Measurements from ENCODE around the gene DMC1.
"Not testable (repeated sequence)": the region's sequence is repeated elsewhere in the genome, so short reads cannot be mapped to it uniquely, and the experiment has no call there.

Gene DMC1

DNA sequence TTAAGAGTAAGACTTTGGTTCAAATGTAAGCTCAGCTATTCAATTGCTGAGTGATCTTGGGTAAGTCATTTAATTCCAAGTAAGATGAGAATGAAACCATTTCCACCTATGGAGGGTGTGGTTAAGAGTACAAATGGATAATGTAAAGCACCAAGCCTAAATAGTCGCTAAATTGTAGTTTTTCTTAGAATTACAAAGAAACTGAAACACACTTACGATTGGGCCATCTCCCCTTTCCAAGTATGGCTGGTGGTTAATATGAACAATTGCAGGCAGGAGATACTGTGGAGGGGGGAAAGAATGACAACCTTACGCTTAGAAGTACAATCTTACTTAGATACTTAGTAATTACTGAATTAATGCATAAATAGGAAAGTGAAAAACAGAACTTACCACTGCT lies 72.1 kb downstream of the DMC1 start:
- DNase-seq, result no peak

GRCh38 chr22:38494939-38495338 lies 75.0 kb downstream of the DMC1 start:
- no peak for DNase-seq

- DNase-seq, result no peak
These were observed 75.5 kb downstream of the DMC1 start for GRCh38 chr22:38494498-38494897.

- no peak for DNase-seq
These were observed 78.2 kb downstream of the DMC1 start for GRCh38 chr22:38491707-38492348.

DNA sequence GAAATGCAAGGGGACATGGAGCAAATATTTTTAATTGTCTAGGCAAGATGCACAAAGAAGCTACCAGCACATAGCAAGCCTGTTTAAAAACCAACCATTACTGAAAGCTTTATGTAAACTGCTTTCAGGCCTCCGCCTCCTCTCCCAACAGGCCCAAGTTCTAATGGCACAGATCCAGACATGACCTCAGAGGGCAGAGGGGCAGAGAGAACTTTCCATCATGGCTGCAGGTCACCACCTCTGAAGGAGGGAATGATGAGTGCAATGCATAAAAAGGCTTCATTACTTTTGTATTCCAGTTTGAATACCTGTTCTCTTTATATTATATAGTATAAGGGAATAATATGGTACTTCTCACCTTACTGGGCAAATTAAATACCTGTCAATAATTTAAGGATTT lies 79.1 kb downstream of the DMC1 start:
- no peak for DNase-seq

DNA sequence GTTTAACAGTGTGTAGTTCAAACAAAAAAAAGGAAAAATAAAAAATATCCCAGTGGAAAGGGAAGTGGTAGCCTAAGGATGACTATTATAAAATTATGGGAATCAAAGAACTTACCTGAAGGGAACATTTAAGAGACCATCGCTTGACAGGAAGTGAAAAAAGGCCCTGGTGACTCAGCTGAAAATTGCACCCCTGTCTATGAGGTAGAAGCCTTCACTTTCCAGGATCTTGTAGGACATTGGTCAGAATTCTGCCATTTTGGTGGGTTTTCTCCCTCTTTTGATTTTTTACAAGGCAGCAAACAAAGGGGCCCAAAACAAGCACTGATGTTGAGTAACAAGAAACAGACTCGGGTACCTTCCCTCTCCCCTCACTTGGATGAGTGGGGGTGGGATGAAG lies 79.5 kb downstream of the DMC1 start:
- no peak for DNase-seq

DNA sequence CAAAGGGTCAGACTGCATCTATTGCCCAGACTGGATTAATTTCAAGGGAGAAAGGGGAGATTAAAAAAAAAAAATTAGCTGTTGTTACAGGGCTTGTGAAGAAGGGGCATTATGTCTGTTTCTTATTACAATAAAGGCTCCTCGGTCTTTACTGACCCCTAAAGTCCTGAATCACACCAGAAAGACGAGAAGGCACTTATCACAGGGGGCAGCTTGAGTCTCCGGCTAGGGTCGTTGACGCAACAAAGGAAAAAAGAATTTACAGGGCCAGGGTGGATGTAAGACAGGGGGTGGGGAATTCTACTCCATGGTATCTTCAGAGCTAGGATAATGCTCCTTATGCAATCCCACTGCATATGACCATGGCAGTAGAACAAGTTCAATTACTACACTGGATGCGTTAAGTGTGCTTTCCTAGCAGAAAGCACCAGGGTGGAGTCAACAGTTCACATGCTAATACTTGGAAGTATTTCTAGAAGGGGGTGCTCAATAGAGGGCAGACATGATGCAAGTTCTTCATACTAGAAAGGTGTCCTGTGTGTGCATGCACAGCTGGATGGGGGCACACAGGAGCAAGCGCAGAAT lies 80.3 kb downstream of the DMC1 start:
- DNase-seq, result no peak

- DNase-seq, result no peak
These were observed 80.8 kb downstream of the DMC1 start for GRCh38 chr22:38489142-38489541.

DNA sequence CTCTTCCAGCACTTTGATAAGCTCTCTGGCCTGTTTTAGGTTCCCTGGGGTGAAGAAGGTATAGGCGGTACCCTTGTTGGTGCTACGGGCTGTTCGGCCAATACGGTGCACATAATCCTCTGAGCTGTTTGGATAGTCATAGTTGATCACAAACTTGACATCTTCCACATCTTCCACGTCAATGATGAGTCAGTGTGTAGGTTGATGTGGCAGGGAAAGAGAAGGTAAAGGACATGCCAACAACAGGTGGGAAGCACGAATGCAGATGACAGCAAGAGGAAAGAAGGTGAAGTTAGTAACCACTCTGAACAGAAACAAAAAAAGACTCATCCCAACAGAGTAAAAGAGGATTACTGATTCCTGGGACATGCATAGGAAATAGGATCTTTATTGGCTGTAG lies 82.0 kb downstream of the DMC1 start:
- DNase-seq, result no peak

- no peak for DNase-seq
These were observed 84.2 kb downstream of the DMC1 start for GRCh38 chr22:38485783-38486182.

- DNase-seq, result no peak
These were observed 85.7 kb downstream of the DMC1 start for GRCh38 chr22:38484244-38484643.

- DNase-seq, result no peak
These were observed 87.2 kb downstream of the DMC1 start for GRCh38 chr22:38482662-38483308.

DNA sequence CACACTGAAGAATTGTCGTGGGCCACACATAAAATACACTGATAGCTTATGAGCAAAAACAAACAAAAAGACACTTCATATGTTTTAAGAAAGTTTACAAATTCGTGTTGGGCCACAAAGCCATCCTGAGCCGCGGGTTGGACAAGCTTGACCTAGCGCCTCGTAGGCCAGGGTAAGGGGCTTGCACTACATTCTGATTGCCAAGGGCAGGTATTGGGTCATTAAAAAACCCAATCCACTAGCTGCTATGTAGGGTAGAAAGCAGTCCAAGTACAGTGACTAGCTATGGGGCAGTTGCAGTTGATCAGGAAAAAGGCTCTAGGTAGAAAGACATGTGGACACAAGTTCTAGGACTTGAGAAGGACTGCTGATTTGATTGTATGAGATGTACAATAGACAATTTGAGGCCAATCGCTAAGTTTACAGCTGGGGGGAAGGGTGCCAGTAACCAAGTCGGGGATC lies 88.1 kb downstream of the DMC1 start:
- no peak for DNase-seq

DNA sequence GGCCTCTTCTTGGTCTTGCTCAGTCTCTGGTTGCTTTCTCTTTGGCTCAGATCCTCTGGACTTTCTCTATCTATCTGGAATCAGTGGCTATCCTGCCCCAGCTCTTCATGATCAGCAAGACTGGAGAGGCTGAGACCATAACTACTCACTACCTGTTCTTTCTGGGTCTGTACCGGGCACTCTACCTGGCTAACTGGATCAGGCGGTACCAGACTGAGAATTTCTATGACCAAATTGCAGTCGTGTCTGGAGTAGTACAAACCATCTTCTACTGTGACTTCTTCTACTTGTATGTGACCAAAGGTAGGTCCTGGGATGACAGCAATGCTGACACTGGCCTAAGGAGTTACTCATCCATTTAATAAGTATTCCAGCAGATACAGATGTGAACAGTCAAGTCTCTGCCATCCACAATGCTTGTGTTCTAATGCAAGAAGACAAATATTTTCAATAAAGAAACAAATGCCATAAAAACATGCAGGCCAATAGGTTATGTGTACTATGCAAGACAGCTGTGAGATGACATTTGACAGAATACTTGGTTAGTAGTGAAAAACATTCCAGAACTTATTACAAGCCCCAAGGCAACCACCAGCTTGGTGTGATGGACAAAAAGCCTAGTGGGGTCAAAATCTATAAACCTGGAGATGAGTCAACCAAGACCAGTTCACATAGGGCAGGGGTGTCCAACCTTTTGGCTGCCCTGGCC lies 88.7 kb downstream of the DMC1 start:
- DNase-seq, result no peak

DNA sequence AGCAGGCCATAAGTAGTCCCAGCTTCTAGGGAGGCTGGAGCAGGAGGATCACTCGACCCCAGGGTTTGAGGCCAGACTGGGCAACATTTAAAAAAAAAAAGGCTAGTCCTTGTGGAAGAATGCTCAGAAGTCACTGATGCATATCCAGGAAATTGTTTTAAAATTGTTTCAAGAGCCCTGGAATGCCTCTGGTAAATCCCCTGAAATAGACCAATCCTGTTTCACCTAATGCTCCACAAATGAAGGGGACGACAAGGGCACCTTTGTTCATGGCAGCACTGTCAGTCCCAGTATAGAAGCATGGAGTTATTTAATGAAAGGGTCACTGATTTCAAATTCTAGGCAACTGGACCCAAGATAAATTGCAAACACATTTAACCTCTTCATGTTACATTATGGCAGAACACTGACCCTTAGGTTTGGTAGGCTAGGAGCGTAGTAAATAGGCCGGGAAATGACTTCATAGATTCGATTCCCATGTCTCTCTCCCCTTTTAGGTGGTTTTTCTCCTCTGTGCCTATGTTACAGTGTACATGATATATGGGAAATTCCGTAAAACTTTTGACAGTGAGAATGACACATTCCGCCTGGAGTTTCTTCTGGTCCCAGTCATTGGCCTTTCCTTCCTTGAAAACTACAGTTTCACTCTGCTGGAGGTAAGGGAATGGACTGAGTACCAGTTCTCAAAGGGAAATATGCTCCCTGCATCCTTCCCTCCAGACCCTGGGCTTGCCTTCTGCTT lies 90.7 kb downstream of the DMC1 start:
- no peak for DNase-seq

DNA sequence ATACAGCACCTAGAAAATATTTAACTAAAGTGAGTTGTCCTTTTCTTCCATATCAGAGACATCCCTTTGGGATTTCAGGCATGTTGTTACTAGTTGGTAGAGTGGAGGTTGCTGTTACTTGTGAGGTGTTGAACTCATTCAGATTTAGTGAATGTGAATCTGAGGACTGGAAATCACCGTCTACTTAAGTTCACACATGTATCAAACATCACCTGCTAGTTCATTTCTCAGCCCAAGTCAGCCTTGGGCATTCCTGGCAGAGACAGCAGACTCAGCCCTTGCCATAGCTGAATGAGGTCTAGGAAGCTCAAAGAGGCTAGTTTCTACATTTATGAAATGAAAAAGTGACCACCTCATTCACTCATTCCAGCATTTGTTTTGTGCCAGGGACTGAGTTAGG lies 92.4 kb downstream of the DMC1 start:
- no peak for DNase-seq

- no peak for DNase-seq
These were observed 95.9 kb downstream of the DMC1 start for GRCh38 chr22:38474003-38474607.

DNA sequence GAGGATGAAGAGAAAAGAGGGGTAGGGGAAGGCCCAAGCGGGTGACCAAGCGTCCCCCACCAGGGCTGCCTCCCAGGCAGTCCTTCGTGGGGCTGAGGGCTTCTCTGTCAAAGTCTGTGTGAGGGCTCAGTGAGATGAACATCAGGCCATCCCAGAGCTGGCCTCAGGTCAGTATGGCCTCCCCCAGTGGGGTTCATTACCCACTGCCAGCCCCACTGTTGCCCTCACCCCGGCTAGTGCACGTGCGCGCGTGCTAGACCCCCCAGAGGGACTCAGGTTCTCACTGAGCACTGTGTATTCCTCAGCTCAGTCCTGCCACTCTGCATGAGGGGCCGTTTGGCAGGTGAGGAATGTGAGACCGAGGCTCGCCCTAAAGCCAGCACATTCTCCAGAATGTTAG lies 98.7 kb downstream of the DMC1 start:
- DNase-seq, result no peak

DNA sequence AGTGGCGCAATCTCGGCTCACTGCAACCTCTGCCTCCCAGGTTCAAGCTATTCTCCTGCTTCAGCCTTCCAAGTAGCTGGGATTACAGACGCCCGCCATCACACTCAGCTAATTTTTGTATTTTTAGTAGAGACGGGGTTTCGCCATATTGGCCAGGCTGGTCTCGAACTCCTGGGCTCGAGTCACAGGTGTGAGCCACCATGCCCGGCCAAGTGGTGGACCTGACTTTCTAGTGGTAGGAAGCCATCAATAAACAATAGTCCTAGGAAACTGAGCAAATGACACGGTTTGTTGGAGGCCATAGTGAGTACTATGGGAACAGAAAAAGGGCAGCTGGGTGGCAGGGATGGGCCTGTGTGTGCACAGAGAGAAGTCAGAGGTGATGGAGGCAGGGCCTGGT lies 99.8 kb downstream of the DMC1 start:
- DNase-seq, result not testable (repeated sequence)

- DNase-seq, result no peak
These were observed 100.6 kb downstream of the DMC1 start for GRCh38 chr22:38469306-38469781.

Data from CD4-positive, alpha-beta T cell treated with Interleukin-15 for 1 hour (primary cell).